ENCODE measurements around the gene FNDC8. TPM values are rescaled to one million over a fixed set of nuclear protein-coding genes. Genes with fewer than 3 reads are reported as not detected.
"Not testable (repeated sequence)": the region's sequence is repeated elsewhere in the genome, so short reads cannot be mapped to it uniquely, and the experiment has no call there.

The FNDC8 gene
- total RNA-seq: not detected

DNA sequence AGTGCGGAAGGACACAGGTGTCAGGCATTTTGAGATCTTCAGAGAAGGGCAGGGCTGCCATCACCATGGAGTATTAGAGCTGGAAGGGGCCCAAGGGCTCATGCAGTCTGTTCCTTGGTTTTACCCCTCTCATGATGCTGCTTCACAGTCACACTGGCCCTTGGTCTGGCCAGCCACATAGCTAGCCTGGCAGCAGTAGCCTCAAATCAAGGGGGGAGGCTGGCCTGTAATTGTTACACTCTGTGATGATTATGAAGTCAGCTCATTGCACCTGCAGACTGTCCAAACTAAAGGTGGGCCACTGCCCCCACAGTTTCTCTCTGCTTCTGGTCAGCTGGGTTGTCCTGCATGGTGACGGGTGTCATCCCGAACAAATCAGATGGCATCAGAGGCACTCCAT lies at the start of gene FNDC8:
TSS of gene FNDC8 (plus strand) at position 301 of the 400 bp plus-strand sequence. CDS start at position 380, 79 bp downstream.
- ATAC-seq: no peak
- no peak for DNase-seq (ENCODE audit: low spot score)

DNA sequence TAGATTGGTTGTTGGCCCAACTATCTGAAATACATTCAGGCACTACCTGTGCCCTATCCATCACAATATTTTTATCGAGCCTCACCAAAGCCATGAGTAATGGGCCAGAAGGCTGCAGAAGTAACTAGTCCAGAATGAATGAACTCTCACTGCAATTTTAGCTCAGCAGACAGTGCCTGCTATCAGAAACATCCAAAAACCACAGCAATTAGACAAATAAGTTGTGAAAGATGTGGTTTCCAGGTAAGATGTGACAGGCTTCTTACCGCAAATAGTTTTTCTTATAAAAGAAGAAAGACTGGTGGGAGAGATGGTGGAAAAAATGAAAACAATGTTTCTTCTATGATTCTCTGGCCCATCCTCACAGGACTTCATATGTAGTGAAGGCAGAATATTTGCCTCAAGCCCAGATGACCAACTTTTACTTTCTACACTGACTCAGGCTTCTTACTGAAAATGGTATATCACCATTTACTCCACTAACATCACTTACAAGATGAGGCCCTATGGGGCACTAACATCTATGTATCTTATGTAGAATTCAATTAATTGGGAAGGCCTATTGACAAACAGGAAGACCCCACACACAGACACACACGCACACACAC lies 48.1 kb upstream of the FNDC8 start:
- ATAC-seq (no peak), DNase-seq (ENCODE audit: low spot score) (no peak)

DNA sequence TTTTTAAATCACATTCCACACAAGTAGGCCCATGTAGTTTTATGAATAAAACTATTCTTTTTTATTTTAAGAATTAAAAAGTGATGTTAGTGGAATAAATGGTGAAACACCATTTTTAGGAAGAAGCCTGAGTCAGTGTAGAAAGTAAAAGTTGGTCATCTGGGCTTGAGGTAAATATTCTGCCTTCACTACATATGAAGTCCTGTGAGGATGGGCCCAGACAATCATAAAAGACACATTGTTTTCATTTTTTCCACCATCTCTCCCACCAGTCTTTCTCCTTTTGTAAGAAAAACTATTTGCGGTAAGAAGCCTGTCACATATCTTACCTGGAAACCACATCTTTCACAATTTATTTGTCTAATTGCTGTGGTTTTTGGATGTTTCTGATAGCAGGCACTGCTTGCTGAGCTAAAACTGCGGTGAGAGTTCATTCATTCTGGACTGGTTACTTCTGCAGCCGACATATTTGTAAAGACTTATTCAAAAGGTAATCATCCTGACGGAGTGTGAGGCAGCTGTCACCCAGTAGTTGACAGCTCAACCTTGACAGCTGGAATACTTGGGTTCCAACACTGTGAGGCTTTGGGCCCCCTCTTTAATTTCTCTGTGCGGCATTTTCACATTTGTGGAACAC lies 47.3 kb upstream of the FNDC8 start:
- ATAC-seq: peak; percentile 60
- DNase-seq (ENCODE audit: low spot score): no peak

DNA sequence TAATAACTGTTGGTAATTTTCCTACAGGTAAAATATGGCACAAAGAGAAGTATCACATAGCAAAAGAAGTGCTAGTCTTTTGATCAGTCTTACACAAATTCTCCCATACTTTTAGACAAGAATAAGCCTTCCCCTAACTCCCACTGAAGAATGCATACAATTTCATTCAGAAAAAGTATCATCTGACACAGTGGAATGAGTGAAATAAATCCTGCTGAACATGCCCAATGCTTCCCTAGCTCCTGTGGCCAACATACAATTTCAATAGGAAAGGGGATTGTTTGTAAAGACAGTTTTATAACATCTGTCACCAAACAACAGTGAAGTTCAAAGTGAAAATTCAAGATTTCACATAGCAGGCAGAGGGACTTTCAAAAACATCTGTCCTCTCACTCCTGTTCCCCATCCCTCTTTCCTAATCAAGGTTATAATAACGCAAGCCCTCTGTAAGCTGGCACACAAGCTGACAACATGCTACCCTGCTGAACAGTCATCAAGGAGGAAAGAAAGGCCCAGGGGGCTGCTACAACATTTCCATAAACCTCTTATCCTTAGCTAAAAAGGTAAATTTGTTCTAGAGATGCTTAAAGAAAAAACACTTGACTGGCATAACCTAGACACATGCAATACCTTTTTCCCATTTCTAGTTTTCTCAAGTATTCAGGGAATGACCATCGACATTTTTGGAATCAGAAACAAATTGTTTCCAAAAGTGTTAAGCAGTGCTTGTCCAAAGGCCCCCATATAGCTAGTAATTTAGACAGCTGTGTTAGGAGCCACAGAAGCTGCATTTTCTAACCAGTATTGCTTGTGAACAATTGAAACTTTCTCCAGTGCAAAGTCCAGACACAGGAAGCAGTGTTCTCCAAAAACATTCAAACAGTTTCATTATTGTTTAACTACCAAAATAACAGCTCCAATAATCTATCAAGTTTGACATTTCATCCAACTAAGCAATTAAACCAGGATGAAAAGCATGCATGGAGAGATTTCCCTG lies 46.4 kb upstream of the FNDC8 start:
- ATAC-seq (peak; percentile 87), DNase-seq (ENCODE audit: low spot score) (no peak)

DNA sequence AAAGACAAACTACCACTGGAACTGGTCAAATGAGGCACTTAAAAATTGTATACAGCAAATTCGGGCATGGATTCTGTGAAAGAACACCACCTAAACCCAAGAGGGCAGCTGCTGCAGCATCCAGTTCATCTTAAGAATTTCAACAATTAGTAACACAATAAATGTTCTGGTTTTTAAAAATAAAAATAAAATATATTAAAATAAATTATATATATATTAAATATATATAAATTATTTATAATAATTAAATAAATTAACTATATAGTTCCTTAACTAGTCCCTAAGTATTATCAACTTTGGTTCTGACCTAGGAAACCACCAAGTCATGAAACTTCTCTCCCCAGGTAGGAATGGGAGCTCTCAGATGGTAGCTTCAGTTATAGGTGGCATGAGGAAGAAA lies 44.5 kb upstream of the FNDC8 start:
- no peak for DNase-seq (ENCODE audit: low spot score)
- ATAC-seq: no peak

DNA sequence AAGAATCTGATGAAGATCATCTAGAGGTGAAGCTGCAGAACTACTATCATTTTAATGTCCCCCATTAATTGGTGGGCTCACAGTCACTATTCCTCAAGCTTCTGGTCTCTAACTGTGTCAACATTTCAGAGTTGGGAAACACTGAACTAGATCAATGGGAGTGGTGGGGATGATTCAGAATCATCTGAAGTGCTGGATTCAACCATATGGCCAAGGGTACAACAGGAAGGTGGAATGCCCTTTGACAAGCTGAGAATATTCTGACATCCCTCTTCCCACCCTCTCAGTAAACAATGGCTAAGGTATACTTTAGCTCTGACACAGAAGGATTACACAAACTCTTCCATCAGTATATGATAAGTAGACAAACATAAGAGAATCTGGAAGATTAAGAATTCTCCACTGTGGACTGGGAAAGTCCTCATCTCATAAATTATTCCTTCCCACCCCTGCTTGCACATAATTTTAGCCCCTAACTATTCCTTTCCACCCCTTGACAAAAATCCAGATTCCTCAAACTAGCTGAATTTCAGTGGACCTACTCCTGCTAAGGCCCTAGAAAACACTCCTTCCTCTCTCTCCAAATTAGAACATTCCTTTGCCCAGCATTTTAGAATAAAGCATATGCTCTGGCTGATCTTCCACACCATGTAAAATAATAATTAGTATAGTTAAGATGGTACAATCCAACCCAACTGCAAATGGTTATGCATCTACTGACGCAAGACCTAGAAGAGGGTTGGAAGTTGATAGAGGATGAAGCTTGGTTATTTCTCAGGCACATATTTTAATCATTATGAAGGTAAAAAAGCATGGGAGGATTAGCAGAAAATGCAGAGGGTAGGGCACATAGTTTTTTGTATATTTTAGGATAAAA lies 41.6 kb upstream of the FNDC8 start:
- ATAC-seq: no peak

DNA sequence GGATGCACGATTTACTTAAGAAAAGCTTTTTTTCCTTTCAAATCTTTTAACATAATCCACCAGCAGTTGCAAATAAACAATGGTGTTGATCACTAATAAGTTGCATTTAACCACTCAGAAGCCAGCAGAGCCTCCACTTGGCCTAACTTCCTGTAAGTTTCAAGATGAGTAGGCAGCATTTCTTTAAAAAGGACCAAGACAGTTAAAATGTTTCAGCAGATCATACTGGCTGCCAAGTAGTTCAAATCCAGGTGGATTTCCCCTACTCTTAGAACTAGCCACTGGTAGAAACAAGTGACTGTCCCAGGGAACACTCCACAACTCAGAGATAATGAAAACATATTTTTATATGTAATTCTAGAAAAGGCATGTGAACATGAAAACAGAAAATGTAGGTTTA lies 40.9 kb upstream of the FNDC8 start:
- ATAC-seq (no peak), DNase-seq (ENCODE audit: low spot score) (no peak)

More for the DNA sequence above, 41.6 kb upstream of the FNDC8 start:
- no peak for DNase-seq (ENCODE audit: low spot score)

DNA sequence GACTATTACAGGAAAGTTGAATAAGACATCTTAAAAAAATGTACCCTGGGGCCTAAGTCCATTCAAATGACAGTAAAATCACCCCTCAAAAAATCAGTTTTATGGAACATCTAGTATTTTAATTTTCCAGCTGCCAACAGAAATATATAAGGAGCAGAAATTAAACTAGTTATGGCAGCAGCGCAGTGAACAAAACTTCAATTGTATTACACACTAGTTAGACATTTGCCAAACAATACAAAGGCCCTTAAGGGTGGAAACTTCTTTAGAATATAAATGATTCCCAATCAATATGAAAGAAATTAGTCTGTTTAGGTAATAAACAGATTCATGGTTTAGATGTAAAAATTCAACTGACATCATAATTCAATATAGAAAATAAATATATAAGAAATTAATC lies 39.8 kb upstream of the FNDC8 start:
- ATAC-seq: no peak
- DNase-seq (ENCODE audit: low spot score): no peak

DNA sequence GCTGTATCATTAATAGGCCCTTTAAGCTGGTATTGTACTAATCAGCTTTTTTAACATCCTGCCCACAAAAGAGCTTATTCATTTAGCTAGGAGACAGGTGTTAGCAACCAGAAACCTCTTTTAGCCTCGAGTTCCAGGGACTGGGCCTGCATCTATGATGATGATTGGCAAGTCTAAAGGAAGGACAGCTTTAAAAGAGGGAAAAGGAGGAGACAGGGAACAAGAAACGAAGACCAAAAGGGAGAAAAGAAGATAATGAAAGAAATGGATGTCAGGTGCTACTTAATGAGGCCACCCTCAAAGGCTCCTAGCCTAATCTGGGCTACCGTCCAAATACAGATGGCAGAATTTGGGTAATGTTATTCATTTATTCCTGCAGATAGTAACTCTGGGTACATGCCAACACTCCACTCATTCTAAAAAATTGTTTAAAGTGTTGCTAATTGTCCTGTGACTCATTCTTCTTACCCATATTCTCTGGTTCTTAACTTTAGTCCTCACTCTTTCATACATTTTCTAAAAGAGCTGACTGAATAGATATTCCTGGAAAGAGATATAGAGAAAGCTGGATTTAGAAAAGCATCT lies 39.2 kb upstream of the FNDC8 start:
- no peak for ATAC-seq

DNA sequence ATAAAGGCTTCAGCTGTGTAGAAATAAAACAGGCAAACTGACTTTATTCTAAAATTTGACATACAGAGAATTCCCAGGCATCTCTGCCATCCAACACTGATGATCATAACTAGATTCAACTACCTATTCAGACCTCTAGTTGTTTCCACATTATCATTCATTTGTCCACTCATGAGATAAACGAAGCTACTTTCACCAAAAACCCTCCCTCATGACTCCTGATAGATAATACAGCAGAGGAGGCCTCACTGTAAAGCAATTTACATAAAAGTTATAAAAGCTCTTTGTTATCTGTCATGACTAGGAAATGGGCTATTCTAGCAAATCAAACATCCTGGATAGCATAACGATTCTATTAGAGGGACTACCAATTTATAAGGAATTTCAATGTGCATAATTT lies 38.3 kb upstream of the FNDC8 start:
- DNase-seq (ENCODE audit: low spot score) (no peak), ATAC-seq (no peak)

More for the DNA sequence above, 39.2 kb upstream of the FNDC8 start:
- no peak for DNase-seq (ENCODE audit: low spot score)

DNA sequence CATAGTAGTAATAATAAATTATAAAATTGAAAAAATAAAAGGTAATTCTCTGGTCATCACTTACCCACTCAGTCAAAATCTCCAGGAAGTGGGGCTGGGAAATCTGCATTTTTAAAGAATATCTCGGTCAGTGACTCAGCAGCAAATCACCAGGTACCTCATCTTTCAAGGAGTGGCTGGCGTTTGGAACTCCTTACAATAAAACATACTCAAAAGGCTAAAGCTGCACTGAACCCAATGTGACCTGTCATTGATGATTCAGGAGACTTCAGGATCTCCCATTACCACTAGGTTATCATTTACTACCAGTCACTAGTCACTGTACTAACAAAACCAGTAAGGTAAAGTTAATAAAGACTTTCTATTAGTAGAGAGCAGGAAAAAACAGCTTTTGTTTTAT lies 36.4 kb upstream of the FNDC8 start:
- no peak for ATAC-seq

DNA sequence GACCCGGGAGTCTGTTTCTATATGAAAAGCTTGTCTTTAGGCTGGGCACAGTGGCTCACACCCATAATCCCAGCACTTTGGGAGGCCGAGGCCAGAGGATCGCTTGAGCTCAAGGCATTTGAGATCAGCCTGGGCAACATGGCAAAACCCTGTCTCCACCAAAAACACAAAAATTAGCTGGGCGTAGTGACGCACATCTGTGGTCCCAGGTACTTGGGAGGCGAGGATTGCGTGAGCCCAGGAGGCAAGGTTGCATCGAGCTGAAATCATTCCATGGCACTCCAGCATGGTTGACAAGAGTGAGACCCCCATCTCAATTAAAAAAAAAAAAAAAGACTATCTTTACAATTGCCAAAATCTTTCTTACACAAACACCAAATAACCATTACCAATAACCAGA lies 35.3 kb upstream of the FNDC8 start:
- ATAC-seq: no peak
- DNase-seq (ENCODE audit: low spot score): no peak

More for the DNA sequence above, 36.4 kb upstream of the FNDC8 start:
- DNase-seq (ENCODE audit: low spot score): no peak

DNA sequence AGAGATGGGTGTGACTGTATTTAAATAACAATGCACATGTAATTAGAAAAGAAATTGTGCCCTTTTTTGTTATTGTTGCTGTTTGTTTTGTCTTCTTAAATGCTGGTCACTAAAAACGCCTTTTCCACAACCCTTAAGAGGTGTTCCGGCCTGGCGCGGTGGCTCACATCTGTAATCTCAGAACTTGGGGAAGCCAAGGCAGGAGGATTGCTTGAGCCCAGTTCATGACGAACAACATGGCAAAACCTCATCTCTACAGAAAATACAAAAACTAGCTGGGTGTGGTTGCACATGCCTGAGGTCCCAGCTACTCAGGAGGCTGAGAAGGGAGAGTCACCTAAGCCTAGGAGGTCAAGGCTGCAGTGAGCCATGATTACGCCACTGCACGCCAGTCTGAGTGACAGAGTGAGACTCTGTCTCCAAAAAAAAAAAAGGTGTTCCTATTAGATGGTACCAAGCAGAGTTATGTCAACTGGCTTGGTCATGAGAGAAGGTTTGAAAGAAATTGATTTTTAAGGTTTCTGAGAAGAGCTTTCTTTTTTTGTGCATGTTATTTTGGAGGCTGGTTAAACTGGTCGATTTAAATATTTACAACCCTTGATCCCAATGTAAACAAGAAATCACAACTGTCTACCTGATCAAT lies 34.4 kb upstream of the FNDC8 start:
- ATAC-seq (no peak), DNase-seq (ENCODE audit: low spot score) (no peak)

DNA sequence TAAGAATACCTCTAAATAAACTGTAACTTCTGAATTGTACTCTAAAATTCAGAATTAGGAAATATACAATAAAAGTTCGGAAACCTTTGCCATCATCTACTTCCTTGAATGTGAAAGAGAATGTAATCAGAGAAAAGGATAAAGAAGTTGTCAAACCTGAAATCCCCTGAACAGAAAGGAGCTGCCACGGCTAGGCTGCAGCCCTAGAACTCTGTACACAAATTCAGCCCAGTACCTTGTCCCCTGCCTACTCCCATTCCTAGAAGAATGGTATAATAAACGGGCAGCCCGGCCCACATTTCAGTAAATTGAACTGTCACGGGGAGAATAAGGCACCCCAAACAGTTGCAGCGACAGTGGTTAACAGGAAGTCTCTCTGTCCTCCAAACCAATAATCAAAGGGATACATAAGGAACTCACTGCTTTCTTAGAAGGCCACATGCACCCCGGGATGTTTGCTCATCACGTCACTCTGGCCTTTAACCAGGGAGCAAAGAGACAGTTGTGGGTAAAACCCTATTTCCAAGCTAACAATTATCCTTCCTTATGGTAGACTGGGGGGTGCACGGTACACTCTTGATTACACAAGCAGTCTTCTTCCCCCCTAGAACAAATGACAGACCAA lies 33.6 kb upstream of the FNDC8 start:
- peak; percentile 70 for DNase-seq (ENCODE audit: low spot score)
- peak; percentile 31 for ATAC-seq

DNA sequence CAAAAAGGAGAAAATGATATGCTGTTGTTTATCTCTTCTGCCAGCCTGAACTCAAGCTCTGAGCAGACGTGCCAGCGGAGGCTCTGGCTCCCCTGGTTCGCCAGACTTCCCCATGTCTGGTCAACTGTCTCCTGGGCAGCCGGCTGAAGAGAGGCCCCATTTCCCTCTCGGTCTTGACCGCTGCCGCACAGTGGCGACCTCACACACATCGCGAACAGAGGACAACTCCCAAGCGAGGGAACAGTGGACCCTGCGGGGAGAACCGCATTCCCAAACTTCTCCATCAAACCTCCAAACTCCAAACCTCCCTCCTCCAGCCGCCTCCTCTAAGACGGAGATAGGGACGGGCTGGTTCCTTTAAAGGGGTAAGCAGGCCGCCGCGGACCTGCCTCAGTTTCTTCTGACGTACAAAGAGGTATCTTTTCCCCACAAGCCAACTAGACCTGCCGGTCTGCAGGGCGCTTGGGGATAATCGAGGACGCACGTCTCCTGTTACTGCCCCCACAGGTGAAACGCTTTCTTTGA lies 33.0 kb upstream of the FNDC8 start:
- DNase-seq (ENCODE audit: low spot score) (peak; percentile 67), ATAC-seq (peak; percentile 60)

DNA sequence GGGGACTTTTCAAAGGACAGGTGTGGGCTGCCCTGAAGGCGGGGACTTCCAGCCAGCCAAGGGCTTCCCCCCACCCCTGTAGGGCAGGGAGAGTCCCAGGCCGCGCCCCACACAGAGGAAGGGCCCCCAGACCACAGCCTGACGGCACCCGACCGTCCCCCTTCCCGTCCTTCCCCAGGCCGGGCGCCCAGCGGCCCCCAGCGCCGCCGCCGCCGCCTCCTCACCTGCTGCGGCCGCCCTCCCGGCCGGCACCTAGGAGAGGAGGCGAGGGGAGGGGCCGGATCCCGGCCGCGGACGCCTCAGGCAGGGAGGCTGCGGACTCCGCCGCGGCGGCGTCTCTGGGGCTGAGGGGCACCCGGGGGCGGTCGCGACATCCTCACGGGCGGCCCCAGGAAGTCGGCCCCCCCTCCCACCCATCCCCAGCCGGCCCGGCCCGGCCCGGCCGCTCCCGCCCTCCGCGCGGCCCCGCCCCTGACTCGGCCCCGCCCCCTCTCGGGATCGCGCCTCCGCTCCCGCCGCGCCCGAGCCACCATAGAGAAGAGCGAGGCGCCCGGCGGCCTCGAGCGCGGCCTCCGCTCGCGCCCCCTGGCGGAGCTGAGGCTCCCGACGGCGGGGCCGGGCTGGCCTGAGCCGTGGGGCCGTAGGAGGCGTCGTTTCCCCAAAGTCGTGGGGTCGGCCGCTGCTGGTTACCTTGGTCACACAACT lies 32.4 kb upstream of the FNDC8 start:
- DNase-seq (ENCODE audit: low spot score): peak; percentile 89
- peak; percentile 92 for ATAC-seq

DNA sequence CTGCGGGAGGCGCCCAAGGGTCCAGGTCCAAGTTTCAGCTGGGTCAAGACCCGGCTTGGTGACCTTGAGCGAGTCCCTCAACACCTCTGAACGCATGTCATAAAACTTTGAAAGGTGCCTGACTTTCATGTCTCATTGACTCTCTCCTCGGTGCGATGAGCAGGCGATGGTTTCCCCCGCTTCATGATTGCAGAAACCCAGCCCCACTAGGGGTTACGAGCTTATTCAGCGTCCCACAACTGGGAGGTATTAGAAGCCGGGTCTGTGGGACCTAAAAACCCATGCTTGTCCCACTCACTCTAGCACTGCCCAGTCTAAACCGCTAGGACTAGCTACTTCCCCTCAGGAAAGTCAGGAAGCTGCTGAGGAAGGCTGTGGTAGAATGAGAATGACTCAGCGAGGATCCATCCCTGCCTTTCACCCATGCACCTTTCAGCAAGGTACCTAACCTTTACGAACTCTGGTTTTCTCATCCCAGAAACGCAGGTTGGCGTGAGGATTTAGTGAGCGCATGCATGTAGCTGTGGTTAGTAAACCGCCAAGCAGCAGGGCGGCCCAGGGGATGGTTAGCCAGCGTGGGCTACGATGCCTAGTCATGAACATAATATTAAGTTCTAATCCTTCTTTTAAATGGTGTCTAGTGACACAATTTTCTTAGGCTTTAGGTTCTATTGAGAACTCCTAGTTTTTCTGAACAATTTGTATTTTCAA lies 31.7 kb upstream of the FNDC8 start:
- peak; percentile 4 for ATAC-seq
- DNase-seq (ENCODE audit: low spot score): peak; percentile 50

DNA sequence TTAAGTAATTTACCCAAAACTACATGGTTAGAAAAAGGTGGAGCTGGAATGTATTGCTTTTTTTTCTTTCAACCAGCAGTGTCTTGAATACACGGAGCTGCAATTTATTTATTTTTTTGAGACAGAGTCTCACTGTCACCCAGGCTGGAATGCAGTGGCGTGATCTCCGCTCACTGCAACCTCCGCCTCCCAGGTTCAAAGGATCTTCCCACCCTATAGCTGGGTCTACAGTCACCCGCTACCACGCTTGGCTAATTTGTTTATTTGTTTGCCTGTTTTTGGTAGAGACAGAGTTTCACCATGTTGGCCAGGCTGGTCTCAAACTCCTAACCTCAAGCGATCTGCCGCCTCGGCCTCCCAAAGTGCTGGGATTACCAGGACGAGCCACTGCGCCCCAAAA lies 30.7 kb upstream of the FNDC8 start:
- DNase-seq (ENCODE audit: low spot score); ATAC-seq: not testable (repeated sequence)
